Calu3 (cell line): Measurements from ENCODE around the gene SMARCA1. TPM values are rescaled to one million over a fixed set of nuclear protein-coding genes. Genes with fewer than 3 reads are reported as not detected.

Source experiments
- BruUV-seq: library from RNA; stranded (reverse); fragments of 400-500 nt; replicated peaks from 2 replicates; lab custom pipeline; 2021; lab: Mats Ljungman, UMichigan
- CTCF ChIA-PET: fragments of 300-600 bp; sonication (Branson Sonifier 250); formaldehyde crosslinking; loops from one replicate; lab custom pipeline; 2022; ENCODE audit warnings: antibody characterized with exemption; lab: Charles Lee
- DNase-seq: peaks from one replicate; pipeline ENCODE4 v3.0.0; 2022
- H3K27ac Mint-ChIP-seq: one replicate; pipeline ENCODE4 v1.8.0; 2022; ENCODE audit warnings: mixed read lengths; ENCODE audit not compliant: unreplicated experiment
- H3K27me3 Mint-ChIP-seq: one replicate; pipeline ENCODE4 v1.8.0; 2022; ENCODE audit warnings: mixed read lengths; ENCODE audit not compliant: unreplicated experiment
- H3K36me3 Mint-ChIP-seq: one replicate; pipeline ENCODE4 v1.8.0; 2022; ENCODE audit warnings: mild to moderate bottlenecking, moderate library complexity, mixed read lengths; ENCODE audit not compliant: insufficient read depth, unreplicated experiment
- H3K4me1 Mint-ChIP-seq: one replicate; pipeline ENCODE4 v1.8.0; 2022; ENCODE audit warnings: mild to moderate bottlenecking, low read depth, mixed read lengths; ENCODE audit not compliant: unreplicated experiment
- H3K4me3 Mint-ChIP-seq: one replicate; pipeline ENCODE4 v1.8.0; 2022; ENCODE audit warnings: mild to moderate bottlenecking, low read depth, moderate library complexity, mixed read lengths; ENCODE audit not compliant: unreplicated experiment
- H3K9me3 Mint-ChIP-seq: one replicate; pipeline ENCODE4 v1.8.0; 2022; ENCODE audit warnings: low read depth, mixed read lengths; ENCODE audit not compliant: unreplicated experiment
- intact Hi-C: fragments of 100-400 bp; cut with micrococcal nuclease; formaldehyde crosslinking; loops from one replicate; pipeline ENCODE4 v1.10.0; 2022; ENCODE audit not compliant: unreplicated experiment
- total RNA-seq: library from RNA; stranded (reverse); gene quantifications from 2 replicates; pipeline ENCODE4 v1.2.3, GENCODE V29; 2022
- TF ChIP-seq, protein P1 (sequence below): fragments of 200-600 bp; IDR thresholded peaks from one replicate; pipeline ENCODE4 v1.8.0; 2022; ENCODE audit warnings: antibody characterized with exemption; ENCODE audit not compliant: unreplicated experiment

SMARCA1 gene
- total RNA-seq, 1 experiment from 2014 or later: 11.0 TPM

GRCh38 chrX:129478516-129478915 lies 44.8 kb downstream of the SMARCA1 start:
- TF ChIP-seq, protein P1, sequence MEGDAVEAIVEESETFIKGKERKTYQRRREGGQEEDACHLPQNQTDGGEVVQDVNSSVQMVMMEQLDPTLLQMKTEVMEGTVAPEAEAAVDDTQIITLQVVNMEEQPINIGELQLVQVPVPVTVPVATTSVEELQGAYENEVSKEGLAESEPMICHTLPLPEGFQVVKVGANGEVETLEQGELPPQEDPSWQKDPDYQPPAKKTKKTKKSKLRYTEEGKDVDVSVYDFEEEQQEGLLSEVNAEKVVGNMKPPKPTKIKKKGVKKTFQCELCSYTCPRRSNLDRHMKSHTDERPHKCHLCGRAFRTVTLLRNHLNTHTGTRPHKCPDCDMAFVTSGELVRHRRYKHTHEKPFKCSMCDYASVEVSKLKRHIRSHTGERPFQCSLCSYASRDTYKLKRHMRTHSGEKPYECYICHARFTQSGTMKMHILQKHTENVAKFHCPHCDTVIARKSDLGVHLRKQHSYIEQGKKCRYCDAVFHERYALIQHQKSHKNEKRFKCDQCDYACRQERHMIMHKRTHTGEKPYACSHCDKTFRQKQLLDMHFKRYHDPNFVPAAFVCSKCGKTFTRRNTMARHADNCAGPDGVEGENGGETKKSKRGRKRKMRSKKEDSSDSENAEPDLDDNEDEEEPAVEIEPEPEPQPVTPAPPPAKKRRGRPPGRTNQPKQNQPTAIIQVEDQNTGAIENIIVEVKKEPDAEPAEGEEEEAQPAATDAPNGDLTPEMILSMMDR: no peak
- intact Hi-C loops: no loop called here
- Mint-ChIP-seq H3K27ac (no peak overlapping the region), H3K27me3 (no peaks in the 10 kb centered on the region), H3K9me3 (no peaks in the 10 kb centered on the region), H3K4me1 (no peaks in the 10 kb centered on the region), H3K4me3 (no peak overlapping the region), H3K36me3 (no peaks in the 10 kb centered on the region)
- no TSS peak for BruUV-seq
- DNase-seq: no peak
- CTCF ChIA-PET: no interaction called here

DNA sequence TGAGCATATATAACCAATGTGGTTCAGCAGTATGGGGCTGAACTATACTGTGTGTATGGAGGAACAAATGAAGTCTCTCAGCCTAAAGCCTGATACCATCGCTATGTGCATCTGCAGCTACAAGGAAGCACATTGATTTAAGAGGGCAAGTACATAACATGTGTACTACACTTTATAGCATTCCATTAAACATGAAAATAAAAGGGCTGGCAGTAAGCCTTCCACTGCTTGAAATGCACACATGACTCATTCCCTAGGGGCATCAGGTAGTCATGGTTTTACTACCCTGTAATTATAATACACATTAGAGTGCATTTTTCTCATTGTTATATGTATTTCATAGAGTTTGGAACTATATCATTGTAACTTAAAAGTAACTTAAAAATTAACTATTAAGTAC lies 51.2 kb downstream of the SMARCA1 start:
- Mint-ChIP-seq H3K9me3 (no peaks in the 10 kb centered on the region), H3K27me3 (no peaks in the 10 kb centered on the region), H3K4me1 (no peaks in the 10 kb centered on the region), H3K4me3 (no peak overlapping the region), H3K27ac (no peak overlapping the region), H3K36me3 (no peaks in the 10 kb centered on the region)
- BruUV-seq: no TSS peak
- intact Hi-C loops: no loop called here
- no peak for DNase-seq
- CTCF ChIA-PET: no interaction called here
- TF ChIP-seq, protein P1: no peak

DNA sequence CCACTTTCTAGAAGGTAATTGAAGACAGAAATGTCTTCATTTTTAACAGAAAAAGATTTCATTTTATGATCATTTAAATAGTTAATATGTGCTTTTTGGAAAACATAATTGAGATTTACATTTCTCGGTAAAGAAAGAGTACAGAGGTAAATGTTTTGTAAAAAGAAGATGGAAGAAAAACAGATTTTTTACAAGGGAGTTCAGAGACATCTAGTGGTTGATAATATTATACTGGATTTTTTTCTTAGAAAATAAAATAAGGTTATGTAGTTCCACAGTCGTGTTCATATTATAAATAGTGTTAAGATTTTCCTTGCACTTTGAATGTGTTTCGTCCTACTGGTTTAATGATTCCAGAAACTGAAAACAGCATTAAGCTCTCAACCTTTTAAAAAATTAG lies 60.6 kb downstream of the SMARCA1 start:
- H3K27me3 Mint-ChIP-seq: no peaks in the 10 kb centered on the region
- DNase-seq: no peak
- H3K36me3 Mint-ChIP-seq: no peaks in the 10 kb centered on the region
- no peaks in the 10 kb centered on the region for H3K9me3 Mint-ChIP-seq
- intact Hi-C loops: no loop called here
- H3K27ac Mint-ChIP-seq: no peak overlapping the region
- TF ChIP-seq, protein P1: no peak
- H3K4me3 Mint-ChIP-seq: no peak overlapping the region
- BruUV-seq: no TSS peak
- CTCF ChIA-PET: no interaction called here
- no peaks in the 10 kb centered on the region for H3K4me1 Mint-ChIP-seq

GRCh38 chrX:129461801-129462456 lies 61.4 kb downstream of the SMARCA1 start:
- no peak overlapping the region for H3K27ac Mint-ChIP-seq
- BruUV-seq: no TSS peak
- TF ChIP-seq, protein P1: no peak
- DNase-seq: no peak
- CTCF ChIA-PET: no interaction called here
- intact Hi-C loops: no loop called here
- H3K27me3 Mint-ChIP-seq: no peaks in the 10 kb centered on the region
- no peaks in the 10 kb centered on the region for H3K36me3 Mint-ChIP-seq
- no peaks in the 10 kb centered on the region for H3K4me1 Mint-ChIP-seq
- H3K4me3 Mint-ChIP-seq: no peak overlapping the region
- H3K9me3 Mint-ChIP-seq: no peaks in the 10 kb centered on the region
